ENCODE measurements around the gene PLCB1.
"Not testable (repeated sequence)": the region's sequence is repeated elsewhere in the genome, so short reads cannot be mapped to it uniquely, and the experiment has no call there.

PLCB1 gene

GRCh38 chr20:8798505-8798904, 666.4 kb downstream of the PLCB1 start:
- no peak for DNase-seq (ENCODE audit: extremely low read depth in 1 of 2, low read depth in 1 of 2)

GRCh38 chr20:8800089-8800488, 668.0 kb downstream of the PLCB1 start:
- DNase-seq (ENCODE audit: extremely low read depth in 1 of 2, low read depth in 1 of 2): no peak

DNA sequence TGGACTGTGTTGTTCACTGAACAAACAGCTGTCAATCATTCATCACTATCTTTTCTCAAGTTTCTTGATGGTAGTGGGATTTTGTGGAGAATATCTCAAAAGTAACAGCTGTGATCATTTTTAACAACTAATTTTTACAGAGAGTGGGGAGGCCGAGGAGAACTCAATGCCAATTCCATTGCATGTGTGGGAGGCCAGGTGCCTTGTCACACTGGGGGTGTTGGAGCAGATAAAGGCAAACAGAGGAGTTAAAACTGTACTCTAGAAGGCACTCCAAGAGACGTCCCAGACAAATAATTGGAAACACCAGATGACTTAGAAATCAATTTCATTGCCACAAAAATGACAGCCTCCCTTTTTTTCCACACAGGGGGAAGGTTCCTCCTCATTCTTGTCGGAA, 669.6 kb downstream of the PLCB1 start:
- no peak for DNase-seq (ENCODE audit: extremely low read depth in 1 of 2, low read depth in 1 of 2)

GRCh38 chr20:8803065-8803464, 671.0 kb downstream of the PLCB1 start:
- no peak for DNase-seq (ENCODE audit: extremely low read depth in 1 of 2, low read depth in 1 of 2)

DNA sequence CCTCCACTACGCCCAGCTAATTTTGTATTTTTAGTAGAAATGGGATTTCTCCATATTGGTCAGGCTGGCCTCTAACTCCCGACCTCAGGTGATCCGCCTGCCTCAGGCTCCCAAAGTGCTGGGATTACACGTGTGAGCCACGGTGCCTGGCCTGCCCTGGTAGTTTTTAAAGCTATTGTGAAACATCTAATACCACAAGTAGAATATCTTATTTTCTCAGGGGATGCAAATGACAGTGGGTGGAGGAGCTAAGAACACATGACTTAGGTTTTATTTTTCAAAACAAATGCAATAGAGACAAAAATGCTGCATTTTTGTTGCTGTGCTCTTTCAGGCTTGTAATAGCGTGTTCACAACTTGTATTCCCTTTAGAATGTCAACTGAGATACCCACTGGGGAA, 671.9 kb downstream of the PLCB1 start:
- DNase-seq (ENCODE audit: extremely low read depth in 1 of 2, low read depth in 1 of 2): no peak

DNA sequence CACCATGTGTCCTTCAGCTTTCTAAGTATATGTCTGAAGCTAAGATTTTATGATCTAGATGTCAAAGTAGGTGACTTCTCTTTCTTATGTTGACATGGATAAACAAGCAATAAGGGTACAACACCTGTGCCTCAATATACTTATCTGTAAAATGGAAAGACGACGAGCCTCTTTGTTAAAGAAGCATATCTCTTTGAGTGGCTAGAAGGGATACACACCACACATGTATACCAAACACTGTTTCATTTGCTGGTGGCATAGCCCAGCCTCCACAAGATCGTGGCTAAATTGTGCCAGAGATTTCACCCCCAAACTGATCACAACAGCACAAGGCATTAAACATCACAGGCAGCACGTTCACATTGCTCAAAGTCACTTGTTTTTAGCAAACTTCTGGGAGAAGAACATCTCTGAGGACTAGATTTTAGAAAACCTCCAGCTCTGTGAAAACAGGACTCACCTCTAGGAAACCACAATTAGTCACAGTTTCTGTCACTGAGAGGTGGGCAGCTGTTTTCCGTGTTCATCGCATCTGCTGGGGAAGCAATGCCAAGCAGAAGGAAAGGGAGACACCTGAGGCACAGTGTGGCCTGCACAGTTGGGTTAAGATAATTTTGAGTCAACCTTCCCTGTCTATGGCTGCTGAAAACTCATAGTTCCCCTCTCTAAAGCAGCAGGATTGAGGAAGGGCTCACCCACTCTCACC, 673.8 kb downstream of the PLCB1 start:
- DNase-seq (ENCODE audit: extremely low read depth in 1 of 2, low read depth in 1 of 2): no peak

GRCh38 chr20:8807480-8808201, 675.6 kb downstream of the PLCB1 start:
- no peak for DNase-seq (ENCODE audit: extremely low read depth in 1 of 2, low read depth in 1 of 2)

GRCh38 chr20:8808202-8808535, 676.1 kb downstream of the PLCB1 start:
- no peak for DNase-seq (ENCODE audit: extremely low read depth in 1 of 2, low read depth in 1 of 2)

GRCh38 chr20:8809107-8809953, 677.3 kb downstream of the PLCB1 start:
- DNase-seq (ENCODE audit: extremely low read depth in 1 of 2, low read depth in 1 of 2): no peak

GRCh38 chr20:8811801-8812594, 679.9 kb downstream of the PLCB1 start:
- DNase-seq (ENCODE audit: extremely low read depth in 1 of 2, low read depth in 1 of 2): no peak

DNA sequence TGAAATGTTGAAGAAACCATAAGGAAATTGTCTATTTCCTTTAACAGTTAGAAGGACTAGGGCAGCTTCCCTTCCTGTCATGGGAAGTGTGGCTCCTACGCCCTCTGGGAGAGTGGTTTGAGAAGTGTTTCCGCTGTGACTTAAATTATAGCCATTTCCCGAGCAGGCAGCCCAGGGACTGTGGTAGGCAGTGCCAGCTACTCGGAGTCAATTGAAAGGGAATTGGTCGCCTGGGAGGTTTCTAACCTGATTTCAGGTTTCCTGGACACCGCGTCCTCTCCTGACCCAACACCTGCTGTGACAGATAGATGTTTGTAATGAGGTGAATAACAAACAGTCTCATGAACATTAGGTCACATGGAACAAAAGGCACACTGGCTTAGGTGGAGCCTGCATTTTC, 680.8 kb downstream of the PLCB1 start:
- no peak for DNase-seq (ENCODE audit: extremely low read depth in 1 of 2, low read depth in 1 of 2)

GRCh38 chr20:8815208-8815607, 683.1 kb downstream of the PLCB1 start:
- DNase-seq (ENCODE audit: extremely low read depth in 1 of 2, low read depth in 1 of 2): no peak

GRCh38 chr20:8829256-8829655, 697.2 kb downstream of the PLCB1 start:
- no peak for DNase-seq (ENCODE audit: extremely low read depth in 1 of 2, low read depth in 1 of 2)

- not testable (repeated sequence) for DNase-seq (ENCODE audit: extremely low read depth in 1 of 2, low read depth in 1 of 2)
Measured at GRCh38 chr20:8834294-8834693, 702.2 kb downstream of the PLCB1 start.

- DNase-seq (ENCODE audit: extremely low read depth in 1 of 2, low read depth in 1 of 2): no peak
Measured at GRCh38 chr20:8834851-8835250, 702.8 kb downstream of the PLCB1 start.

DNA sequence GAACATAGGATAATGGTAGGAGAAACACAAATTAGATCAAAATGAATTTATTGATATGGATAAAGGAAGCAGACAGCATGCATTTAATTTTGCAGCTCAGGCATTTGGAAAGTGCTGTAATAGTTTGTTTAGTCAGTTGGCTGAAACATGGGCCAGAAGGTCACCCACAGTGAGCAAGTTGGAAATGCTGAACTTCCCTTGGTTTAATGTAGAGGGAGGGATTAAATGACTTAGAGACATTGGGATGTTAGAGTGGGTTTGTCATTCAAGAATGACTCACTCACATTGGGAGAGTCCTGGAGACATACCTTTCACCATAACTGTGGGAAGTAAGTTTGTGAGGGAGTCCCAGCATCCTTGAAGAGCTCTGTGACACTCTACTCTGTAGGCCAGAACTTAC, 705.3 kb downstream of the PLCB1 start:
- no peak for DNase-seq (ENCODE audit: extremely low read depth in 1 of 2, low read depth in 1 of 2)

DNA sequence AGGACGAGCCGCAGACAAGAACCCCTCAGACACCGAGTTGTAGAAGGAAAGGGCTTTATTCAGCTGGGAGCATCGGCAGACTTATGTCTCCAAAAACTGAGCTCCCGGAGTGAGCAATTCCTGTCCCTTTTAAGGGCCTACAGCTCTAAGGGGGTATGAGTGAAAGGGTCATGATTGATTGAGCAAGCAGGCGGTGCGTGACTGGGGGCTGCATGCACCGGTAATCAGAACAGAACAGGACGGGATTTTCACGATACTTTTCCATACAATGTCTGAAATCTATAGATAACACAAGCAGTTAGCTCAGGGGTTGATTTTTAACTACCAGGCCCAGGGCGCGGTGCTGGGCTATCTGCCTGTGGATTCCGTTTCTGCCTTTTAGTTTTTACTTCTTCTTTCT, 710.5 kb downstream of the PLCB1 start:
- DNase-seq (ENCODE audit: extremely low read depth in 1 of 2, low read depth in 1 of 2): no peak

DNA sequence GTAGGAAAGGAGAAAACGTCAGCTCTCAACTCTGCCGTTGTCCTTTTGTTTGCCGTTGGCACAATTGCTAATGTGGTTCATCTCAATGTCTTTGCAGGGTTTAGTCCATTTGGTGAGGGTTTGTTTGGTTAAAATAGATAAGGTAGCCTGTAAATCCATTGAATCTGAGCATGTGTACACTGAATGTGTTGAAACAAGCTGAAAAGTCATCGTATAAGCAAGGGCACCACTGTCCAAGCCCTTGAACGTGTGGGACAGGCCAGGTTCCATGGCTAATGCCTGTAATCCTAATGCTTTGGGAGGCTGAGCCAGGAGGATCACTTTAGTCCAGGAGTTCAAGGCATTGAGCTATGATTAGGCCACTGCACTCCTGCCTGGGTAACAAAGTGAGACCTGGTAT, 712.1 kb downstream of the PLCB1 start:
- DNase-seq (ENCODE audit: extremely low read depth in 1 of 2, low read depth in 1 of 2): no peak

DNA sequence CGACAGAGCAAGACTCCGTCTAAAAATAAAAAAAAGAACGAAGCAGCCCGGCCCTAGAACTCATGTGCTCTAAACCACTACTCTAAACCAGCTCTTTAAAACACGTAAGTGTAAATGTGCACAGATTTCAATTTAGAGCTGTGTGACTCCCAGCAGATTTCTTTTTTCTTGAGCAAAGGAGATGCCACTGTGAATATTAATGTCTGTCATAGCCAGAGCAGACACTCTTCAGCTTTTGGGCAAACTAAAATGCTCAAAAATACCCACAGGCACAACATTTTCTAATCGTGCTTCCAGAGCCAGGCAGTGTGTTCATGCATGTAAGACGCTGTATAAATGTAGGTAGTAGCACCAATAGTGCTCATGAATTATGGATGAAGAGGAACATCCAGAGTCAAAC, 717.9 kb downstream of the PLCB1 start:
- DNase-seq (ENCODE audit: extremely low read depth in 1 of 2, low read depth in 1 of 2): no peak

- DNase-seq (ENCODE audit: extremely low read depth in 1 of 2, low read depth in 1 of 2): no peak
Measured at GRCh38 chr20:8851446-8851845, 719.4 kb downstream of the PLCB1 start.

GRCh38 chr20:8851919-8852318, 719.9 kb downstream of the PLCB1 start:
- not testable (repeated sequence) for DNase-seq (ENCODE audit: extremely low read depth in 1 of 2, low read depth in 1 of 2)

All from stimulated activated CD8-positive, alpha-beta memory T cell treated with anti-CD3 and anti-CD28 coated beads, Interleukin-7, amount 100 ng/mL, for 48 hours (primary cell).